Testis (tissue), 5 donors: ENCODE measurements around the gene NPHP1. TPM values are rescaled to one million over a fixed set of nuclear protein-coding genes. Genes with fewer than 3 reads are reported as not detected.
"Not testable (repeated sequence)": the region's sequence is repeated elsewhere in the genome, so short reads cannot be mapped to it uniquely, and the experiment has no call there.

Experiments
- DNase-seq: peaks from one replicate; pipeline ENCODE4 v3.0.0-alpha.2; 2019
- H3K27ac ChIP-seq, 2 donors: fragments of 200-600 bp; sonication (generic); one replicate each; pipeline ENCODE4 v1.5.1; 2019
- H3K27me3 ChIP-seq: fragments of 200-600 bp; sonication (generic); one replicate; pipeline ENCODE4 v1.5.1; 2019
- H3K36me3 ChIP-seq: fragments of 200-600 bp; sonication (generic); one replicate; pipeline ENCODE4 v1.5.1; 2017; ENCODE audit warnings: low read depth; ENCODE audit errors: missing control alignments
- H3K4me1 ChIP-seq: fragments of 200-600 bp; sonication (generic); one replicate; pipeline ENCODE4 v1.5.1; 2019
- H3K4me3 ChIP-seq, 2 donors: fragments of 200-600 bp; sonication (generic); one replicate each; pipeline ENCODE4 v1.5.1; 2017 to 2019
- H3K9me3 ChIP-seq: fragments of 200-600 bp; sonication (generic); one replicate; pipeline ENCODE4 v1.5.1; 2017
- POLR2A ChIP-seq: fragments of 450-650 bp; IDR thresholded peaks from one replicate; pipeline ENCODE4 v1.6.1; 2017; ENCODE audit warnings: antibody characterized with exemption, mild to moderate bottlenecking, moderate library complexity
- WGBS, 2 donors: methylation state at CpG; one replicate each; pipeline ENCODE4 v1.1.5; 2018; 5-methylcytosine and 5-hydroxymethylcytosine counted together
- intact Hi-C: fragments of 100-400 bp; cut with DNase I; formaldehyde crosslinking; loops from one replicate; pipeline ENCODE4 v1.15.1; 2023; ENCODE audit warnings: low total_unique reads
- long read RNA-seq, 2 donors: transcript quantifications; one replicate each; lab custom pipeline, GENCODE V29; 2026
- polyA plus RNA-seq: library from polyadenylated mRNA; stranded (reverse); fragments of 350-450 nt; fragmentation: Illumina TruSeq; extraction: RNeasy Lipid Tissue Mini Kit (QIAGEN cat#74804); gene quantifications from one replicate; pipeline ENCODE4 v1.2.3, GENCODE V29; 2014; ENCODE audit warnings: low read depth, low replicate concordance; ENCODE audit not compliant: insufficient read depth
- total RNA-seq, 2 donors: library from RNA; depleted of rRNA; stranded (reverse); fragments of >200 nt; gene quantifications; one replicate each; pipeline ENCODE4 v1.2.3, GENCODE V29; 2016
- TF ChIP-seq, protein P1 (sequence below), 3 experiments: fragments of 450-650 bp in 2 of 3; fragments of 200-600 bp in 1 of 3; sonication (generic) in 1 of 3; IDR thresholded peaks; one replicate each; pipeline ENCODE4 v1.5.1; 2016 to 2019; ENCODE audit warnings: antibody characterized with exemption in 3 of 3, mild to moderate bottlenecking in 2 of 3, moderate library complexity in 1 of 3

Gene NPHP1
- total RNA-seq: 10 to 100 TPM; 19.7 to 24.5 TPM
- 56.5 TPM for polyA plus RNA-seq
- long read RNA-seq, donor 1, partial matches to known transcripts: 0 of 3 reads
- long read RNA-seq, donor 1, other reads (novel, unspliced or antisense): 0 of 3 reads
- long read RNA-seq, donor 2, partial matches to known transcripts: 0 of 1 reads
- long read RNA-seq, donor 2, other reads (novel, unspliced or antisense): 0 of 1 reads

DNA sequence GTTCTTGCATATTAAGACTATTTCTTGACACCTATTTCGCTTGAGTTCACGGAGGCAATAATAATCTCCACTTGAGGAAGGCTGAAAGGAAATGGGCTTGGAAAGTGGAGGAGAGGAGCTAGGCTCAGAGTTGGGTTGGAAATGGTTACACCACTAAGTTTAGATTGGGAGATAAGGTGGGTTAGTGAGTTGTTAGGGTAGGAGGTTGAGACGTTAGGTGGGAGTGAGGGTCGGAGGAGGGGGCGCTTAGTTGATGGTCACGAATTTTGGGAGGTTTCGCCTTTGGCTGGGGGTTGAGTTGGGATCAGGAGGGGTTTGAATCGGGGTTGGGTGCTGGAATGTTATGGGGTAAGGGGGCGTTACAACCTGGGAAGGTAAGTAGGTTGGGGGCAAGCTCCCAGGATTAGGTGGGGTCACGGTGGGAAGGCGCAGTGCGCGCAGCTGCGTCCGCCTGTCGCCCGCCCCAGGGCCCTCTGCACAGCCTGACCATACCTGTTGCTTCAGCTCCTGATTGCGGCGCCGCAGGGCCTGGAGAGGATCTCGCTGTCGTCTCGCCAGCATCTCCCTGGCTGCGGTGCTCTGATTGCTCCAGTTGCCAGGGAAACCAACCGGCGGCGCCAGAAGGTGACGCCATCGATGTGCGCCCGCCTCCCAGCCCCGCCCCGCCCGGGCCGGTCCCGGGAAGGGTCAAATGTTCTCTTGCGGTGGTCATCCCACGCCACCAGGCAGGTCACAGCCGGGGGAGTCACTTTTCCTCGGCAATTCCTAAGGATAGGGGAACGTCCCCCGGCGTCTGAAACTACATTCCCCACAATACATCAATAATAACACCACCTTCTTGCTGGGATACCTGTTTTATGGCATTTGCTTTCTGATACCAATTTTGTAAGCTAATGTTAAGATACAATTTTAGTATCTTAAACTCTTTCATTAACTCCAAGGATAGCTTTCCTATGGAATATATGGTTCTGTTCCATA is at the start of gene NPHP1:
NPHP1 (minus strand) TSS at position 606 of the 978 bp plus-strand sequence; CDS start at position 561, 45 bp downstream.
- 1% methylated on average over 40 to 43 of the region's 43 CpGs for WGBS, 2 donors
- no peak within 1 kb of the TSS for H3K27ac ChIP-seq

DNA sequence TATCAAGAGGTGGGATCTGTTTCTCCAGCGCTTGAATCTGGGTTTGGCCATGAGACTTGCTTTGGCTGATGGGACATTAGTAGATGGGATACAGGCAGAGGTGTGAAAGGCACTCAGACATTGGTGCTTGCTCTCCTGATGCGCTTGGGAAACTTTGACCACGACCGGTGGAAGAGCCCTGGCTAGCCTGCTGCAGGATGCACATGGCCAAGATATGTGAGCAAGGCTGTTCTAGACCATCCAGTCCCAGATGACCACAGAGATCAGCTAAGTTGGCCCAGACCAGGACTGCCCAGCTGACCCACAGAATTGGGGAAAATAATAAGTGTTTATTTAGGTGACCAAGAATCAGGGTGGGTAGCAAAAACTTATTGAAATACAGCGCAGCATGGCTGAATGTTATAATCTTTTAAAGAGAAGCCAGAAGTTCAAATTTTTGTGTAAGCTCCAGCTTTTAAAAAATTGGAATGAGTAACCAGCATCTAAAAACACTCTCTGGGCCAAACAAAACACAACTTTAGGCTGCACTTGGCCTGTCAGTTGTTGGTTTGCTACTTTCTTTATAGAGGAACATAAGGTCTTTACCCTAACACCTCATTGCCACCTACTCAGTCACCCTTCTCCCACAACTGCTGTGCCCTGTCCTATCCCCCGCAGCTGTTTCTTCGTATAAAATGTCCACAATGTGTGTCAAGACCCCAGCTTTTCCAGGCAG is 43.4 kb upstream of the NPHP1 start:
- H3K36me3 ChIP-seq, H3K27ac ChIP-seq, H3K9me3 ChIP-seq, intact Hi-C loops, H3K4me1 ChIP-seq, H3K4me3 ChIP-seq, H3K27me3 ChIP-seq: not testable (repeated sequence)
- WGBS, 2 donors: 64 to 83% methylated on average over 3 to 6 of the region's 7 CpGs
- peak; percentile 19 for DNase-seq

More for the DNA sequence above, at the start of gene NPHP1:
- peaks cover 4% of the 10 kb centered on the region for H3K4me1 ChIP-seq
- no peaks in the 10 kb centered on the region for H3K9me3 ChIP-seq
- intact Hi-C loops: no loop called here
- peak; percentile 92 for DNase-seq
- H3K36me3 ChIP-seq: no peaks in the 10 kb centered on the region
- H3K27me3 ChIP-seq: no peaks in the 10 kb centered on the region
- H3K4me3 ChIP-seq: peak within 1 kb of the TSS; percentile 73 to 75
- no peak for TF ChIP-seq POLR2A
- TF ChIP-seq, protein P1, sequence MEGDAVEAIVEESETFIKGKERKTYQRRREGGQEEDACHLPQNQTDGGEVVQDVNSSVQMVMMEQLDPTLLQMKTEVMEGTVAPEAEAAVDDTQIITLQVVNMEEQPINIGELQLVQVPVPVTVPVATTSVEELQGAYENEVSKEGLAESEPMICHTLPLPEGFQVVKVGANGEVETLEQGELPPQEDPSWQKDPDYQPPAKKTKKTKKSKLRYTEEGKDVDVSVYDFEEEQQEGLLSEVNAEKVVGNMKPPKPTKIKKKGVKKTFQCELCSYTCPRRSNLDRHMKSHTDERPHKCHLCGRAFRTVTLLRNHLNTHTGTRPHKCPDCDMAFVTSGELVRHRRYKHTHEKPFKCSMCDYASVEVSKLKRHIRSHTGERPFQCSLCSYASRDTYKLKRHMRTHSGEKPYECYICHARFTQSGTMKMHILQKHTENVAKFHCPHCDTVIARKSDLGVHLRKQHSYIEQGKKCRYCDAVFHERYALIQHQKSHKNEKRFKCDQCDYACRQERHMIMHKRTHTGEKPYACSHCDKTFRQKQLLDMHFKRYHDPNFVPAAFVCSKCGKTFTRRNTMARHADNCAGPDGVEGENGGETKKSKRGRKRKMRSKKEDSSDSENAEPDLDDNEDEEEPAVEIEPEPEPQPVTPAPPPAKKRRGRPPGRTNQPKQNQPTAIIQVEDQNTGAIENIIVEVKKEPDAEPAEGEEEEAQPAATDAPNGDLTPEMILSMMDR (IDR thresholded peaks at IDR 0.05): no peak

DNA sequence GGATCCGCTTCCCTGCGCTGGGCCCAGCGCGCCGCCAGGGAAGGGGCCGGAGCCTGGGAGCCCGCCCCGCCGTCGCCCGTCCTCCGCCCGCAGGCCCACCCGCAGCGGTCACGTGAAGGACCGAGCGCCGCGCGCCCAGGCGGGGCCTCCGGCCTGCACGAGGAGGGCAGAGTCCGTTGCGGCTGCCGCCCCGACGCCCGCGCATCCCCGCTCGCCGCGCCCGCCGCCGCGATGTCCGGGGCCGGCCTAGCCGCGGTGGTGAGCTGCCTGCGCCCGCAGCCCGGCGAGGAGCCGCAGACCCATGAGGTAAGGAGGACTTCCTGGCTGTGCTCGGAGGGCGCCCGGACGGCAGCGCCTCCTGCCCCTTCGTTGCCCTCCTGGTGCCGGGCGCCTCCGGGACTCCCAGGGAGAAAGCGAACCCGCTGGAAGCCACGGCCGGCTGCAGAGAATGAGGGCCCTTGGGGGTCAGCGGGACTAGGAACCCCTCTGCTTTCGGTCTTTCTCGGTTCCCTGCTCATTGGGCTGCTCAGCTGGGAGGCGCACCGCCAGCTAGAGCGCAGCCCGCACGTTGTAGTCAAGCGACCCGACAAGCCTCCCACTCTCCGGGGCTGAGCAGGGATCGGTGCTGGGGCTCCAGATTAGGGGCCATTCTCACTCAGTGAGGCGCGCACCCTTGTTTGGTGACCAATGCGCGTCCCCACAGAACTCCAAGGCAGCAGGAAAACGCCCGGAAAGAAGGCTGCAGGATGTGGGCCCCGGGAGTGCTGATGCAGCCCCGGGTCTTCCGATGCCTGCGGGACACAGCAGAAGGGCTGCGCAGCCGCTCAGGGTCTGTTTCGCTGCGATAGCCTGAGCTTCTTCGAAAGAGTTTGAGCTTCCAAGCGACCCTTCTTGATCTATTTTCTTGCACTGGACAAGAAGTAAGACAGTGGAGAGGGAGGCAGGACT is 40.9 kb upstream of the NPHP1 start:
- H3K27me3 ChIP-seq: not testable (repeated sequence)

DNA sequence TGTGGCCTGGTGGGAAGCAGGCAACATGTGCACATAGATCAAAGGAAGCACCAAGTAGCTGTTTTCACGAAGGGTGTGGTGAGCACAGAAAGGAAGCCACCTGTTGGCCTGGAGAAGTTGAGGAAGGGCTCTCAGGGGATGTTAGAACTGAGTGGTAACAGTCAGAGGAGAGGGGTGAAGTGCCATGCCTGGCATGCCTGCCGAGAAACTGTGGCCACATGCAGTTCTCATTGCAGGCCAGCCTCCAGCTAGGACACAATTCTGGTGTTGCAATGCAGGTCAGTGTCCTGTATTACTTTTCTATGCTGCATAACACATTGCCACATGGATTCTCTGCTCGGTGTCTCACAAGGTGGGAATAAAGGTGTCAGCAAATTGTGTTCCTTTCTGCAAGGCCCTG is 38.5 kb upstream of the NPHP1 start:
- WGBS, 2 donors: 100% methylated on average over 1 of the region's 3 CpGs; no CpG with 5 or more reads in 1 of the 2 donors
- H3K27me3 ChIP-seq, H3K9me3 ChIP-seq, H3K27ac ChIP-seq, H3K36me3 ChIP-seq, H3K4me1 ChIP-seq, DNase-seq, H3K4me3 ChIP-seq, intact Hi-C loops: not testable (repeated sequence)

More for the DNA sequence above, 40.9 kb upstream of the NPHP1 start:
- intact Hi-C loops, H3K36me3 ChIP-seq, H3K4me3 ChIP-seq, H3K27ac ChIP-seq, H3K9me3 ChIP-seq, DNase-seq, H3K4me1 ChIP-seq: not testable (repeated sequence)
- WGBS, 2 donors: no CpG with 5 or more reads among the region's 89 CpGs

DNA sequence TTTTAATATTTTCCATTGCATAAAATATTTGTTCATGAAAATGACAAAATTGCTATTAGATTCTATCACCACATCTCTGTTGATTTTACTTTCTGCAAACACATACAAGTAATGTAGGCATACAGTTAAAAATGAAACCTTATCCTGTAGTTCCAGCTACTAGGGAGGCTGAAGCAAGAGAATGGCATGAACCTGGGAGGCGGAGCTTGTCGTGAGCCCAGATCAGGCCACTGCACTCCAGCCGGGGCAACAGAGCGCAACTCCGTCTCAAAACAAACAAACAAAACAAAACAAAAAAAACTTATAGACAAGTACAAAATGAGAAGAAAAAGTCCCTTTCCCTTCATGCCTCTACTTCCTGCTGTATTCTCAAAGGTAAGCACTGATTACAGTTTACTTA is 29.7 kb upstream of the NPHP1 start:
- H3K27ac ChIP-seq, H3K4me1 ChIP-seq, DNase-seq, H3K9me3 ChIP-seq, intact Hi-C loops, H3K4me3 ChIP-seq, H3K36me3 ChIP-seq, H3K27me3 ChIP-seq: not testable (repeated sequence)
- 62 to 77% methylated on average over 5 of the region's 5 CpGs for WGBS, 2 donors

DNA sequence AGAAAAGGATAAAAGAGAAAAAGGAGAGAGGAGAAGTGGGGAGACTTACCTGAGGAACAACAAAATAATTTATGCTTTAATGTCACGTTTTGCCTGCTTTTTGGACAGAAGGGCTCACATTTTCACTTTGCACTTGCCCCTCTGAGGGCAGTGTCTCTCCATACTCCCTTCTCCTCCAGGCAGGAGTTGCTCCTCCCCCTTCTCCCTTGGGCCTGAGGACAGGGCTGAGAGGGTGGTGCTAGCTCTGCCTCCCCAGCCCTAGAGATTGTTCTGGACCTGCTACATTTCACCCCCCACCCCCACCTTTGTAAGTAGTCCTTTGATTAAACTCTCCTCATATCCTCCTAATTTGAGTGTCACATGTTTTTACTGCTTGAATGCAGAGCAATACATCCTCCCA is 25.1 kb upstream of the NPHP1 start:
- H3K4me3 ChIP-seq, H3K27ac ChIP-seq, H3K36me3 ChIP-seq, intact Hi-C loops, H3K27me3 ChIP-seq, DNase-seq, H3K9me3 ChIP-seq, H3K4me1 ChIP-seq: not testable (repeated sequence)
- no CpG with 5 or more reads among the region's 1 CpG for WGBS, 2 donors

DNA sequence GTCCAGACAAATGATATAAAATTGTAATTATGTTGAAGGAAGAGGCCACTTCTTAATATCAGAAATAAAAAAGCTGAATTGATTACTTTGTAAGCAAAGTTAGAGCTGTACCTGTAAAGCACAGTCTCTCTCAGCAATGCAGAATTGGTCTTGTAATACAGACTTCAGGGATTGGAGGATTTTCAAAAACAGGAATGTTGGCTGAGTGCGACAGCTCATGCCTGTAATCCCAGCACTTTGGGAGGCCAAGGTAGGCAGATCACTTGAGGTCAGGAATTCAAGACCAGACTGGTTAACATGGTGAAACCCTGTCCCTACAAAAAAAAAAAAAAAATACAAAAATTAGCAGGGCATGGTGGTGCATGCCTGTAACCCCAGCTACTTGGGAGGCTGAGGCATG is 17.8 kb upstream of the NPHP1 start:
- not testable (repeated sequence) for H3K36me3 ChIP-seq, H3K27me3 ChIP-seq
- WGBS, 2 donors: 92 to 93% methylated on average over 1 of the region's 1 CpG

More for the DNA sequence above, 17.8 kb upstream of the NPHP1 start:
- intact Hi-C loops, H3K9me3 ChIP-seq, H3K4me1 ChIP-seq, H3K27ac ChIP-seq, DNase-seq, H3K4me3 ChIP-seq: not testable (repeated sequence)
